ENCODE results near the gene PHLDA3.
"Not testable (repeated sequence)": the region's sequence is repeated elsewhere in the genome, so short reads cannot be mapped to it uniquely, and the experiment has no call there.

The PHLDA3 gene

GRCh38 chr1:201485184-201485774 is 16.3 kb upstream of the PHLDA3 start:
- no peak for DNase-seq

- DNase-seq: no peak
Measured at GRCh38 chr1:201483373-201483949, 14.5 kb upstream of the PHLDA3 start.

GRCh38 chr1:201482755-201483154 is 13.8 kb upstream of the PHLDA3 start:
- no peak for DNase-seq

- peak; percentile 83 for DNase-seq
Measured at GRCh38 chr1:201481761-201482493, 12.9 kb upstream of the PHLDA3 start.

- no peak for DNase-seq
Measured at GRCh38 chr1:201481004-201481380, 12.0 kb upstream of the PHLDA3 start.

- peak; percentile 68 for DNase-seq
Measured at GRCh38 chr1:201480231-201481003, 11.4 kb upstream of the PHLDA3 start.

GRCh38 chr1:201479201-201479730 is 10.3 kb upstream of the PHLDA3 start:
- DNase-seq: no peak

- DNase-seq: not testable (repeated sequence)
Measured at GRCh38 chr1:201478666-201479065, 9.7 kb upstream of the PHLDA3 start.

GRCh38 chr1:201476670-201477344 is 7.8 kb upstream of the PHLDA3 start:
- no peak for DNase-seq

- no peak for DNase-seq
Measured at GRCh38 chr1:201475915-201476669, 7.1 kb upstream of the PHLDA3 start.

GRCh38 chr1:201475130-201475529 is 6.1 kb upstream of the PHLDA3 start:
- DNase-seq: no peak

GRCh38 chr1:201473296-201473695 is 4.3 kb upstream of the PHLDA3 start:
- no peak for DNase-seq

- DNase-seq: not testable (repeated sequence)
Measured at GRCh38 chr1:201472321-201472720, 3.3 kb upstream of the PHLDA3 start.

GRCh38 chr1:201471772-201472171 is 2.8 kb upstream of the PHLDA3 start:
- no peak for DNase-seq

- DNase-seq: no peak
Measured at GRCh38 chr1:201470581-201470980, 1.6 kb upstream of the PHLDA3 start.

- no peak for DNase-seq
Measured at GRCh38 chr1:201469645-201470074, 672 bp upstream of the PHLDA3 start.

GRCh38 chr1:201468501-201468843 is 516 bp downstream of the PHLDA3 start:
- DNase-seq: no peak

- DNase-seq: no peak
Measured at GRCh38 chr1:201466492-201466891, 2.5 kb downstream of the PHLDA3 start.

GRCh38 chr1:201465698-201466290 is 3.2 kb downstream of the PHLDA3 start:
- no peak for DNase-seq

GRCh38 chr1:201463071-201463552 is 5.9 kb downstream of the PHLDA3 start:
- DNase-seq: no peak

- no peak for DNase-seq
Measured at GRCh38 chr1:201461645-201462441, 7.1 kb downstream of the PHLDA3 start.
